ENCODE measurements around the gene VWA8. TPM values are rescaled to one million over a fixed set of nuclear protein-coding genes. Genes with fewer than 3 reads are reported as not detected.

VWA8 gene
- total RNA-seq, 1 donor from 2014 or later = 19.6 TPM

DNA sequence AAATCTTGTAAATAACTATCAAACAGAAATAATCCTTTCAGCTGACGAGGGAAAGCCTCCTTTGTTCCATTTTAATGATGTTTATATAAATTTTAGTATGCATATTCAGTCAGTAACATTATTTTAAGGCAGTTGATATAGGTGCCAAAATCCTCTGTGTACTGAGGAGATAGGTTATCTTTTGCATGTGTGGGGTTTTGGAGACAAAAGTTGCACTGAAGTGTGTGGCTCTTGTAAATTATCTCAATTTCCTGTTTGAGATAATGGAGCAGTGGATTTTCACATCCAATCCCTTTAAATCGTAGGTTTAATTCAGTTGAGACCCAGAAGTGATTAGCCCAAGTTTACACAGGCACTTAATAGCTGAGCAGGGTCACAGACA is 396.9 kb downstream of the VWA8 start:
- no peaks in the 10 kb centered on the region for H3K9me3 Mint-ChIP-seq
- no peak overlapping the region for H3K4me3 Mint-ChIP-seq
- peaks cover 45% of the 10 kb centered on the region for H3K4me1 Mint-ChIP-seq (ENCODE audit: unreplicated experiment)
- H3K36me3 Mint-ChIP-seq = no peaks in the 10 kb centered on the region
- TF ChIP-seq, protein P1, sequence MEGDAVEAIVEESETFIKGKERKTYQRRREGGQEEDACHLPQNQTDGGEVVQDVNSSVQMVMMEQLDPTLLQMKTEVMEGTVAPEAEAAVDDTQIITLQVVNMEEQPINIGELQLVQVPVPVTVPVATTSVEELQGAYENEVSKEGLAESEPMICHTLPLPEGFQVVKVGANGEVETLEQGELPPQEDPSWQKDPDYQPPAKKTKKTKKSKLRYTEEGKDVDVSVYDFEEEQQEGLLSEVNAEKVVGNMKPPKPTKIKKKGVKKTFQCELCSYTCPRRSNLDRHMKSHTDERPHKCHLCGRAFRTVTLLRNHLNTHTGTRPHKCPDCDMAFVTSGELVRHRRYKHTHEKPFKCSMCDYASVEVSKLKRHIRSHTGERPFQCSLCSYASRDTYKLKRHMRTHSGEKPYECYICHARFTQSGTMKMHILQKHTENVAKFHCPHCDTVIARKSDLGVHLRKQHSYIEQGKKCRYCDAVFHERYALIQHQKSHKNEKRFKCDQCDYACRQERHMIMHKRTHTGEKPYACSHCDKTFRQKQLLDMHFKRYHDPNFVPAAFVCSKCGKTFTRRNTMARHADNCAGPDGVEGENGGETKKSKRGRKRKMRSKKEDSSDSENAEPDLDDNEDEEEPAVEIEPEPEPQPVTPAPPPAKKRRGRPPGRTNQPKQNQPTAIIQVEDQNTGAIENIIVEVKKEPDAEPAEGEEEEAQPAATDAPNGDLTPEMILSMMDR (conservative IDR thresholded peaks at IDR 0.05) = no peak
- H3K27ac Mint-ChIP-seq = no peak overlapping the region
- no peaks in the 10 kb centered on the region for H3K27me3 Mint-ChIP-seq
- no peak for DNase-seq (ENCODE audit: extremely low spot score, unreplicated experiment)

- Mint-ChIP-seq H3K27me3 (no peaks in the 10 kb centered on the region), H3K36me3 (no peaks in the 10 kb centered on the region), H3K9me3 (no peaks in the 10 kb centered on the region), H3K4me3 (no peak overlapping the region), H3K27ac (no peak overlapping the region), H3K4me1 (ENCODE audit: unreplicated experiment) (peaks cover 45% of the 10 kb centered on the region)
- DNase-seq (ENCODE audit: extremely low spot score, unreplicated experiment) = no peak
- TF ChIP-seq, protein P1 (conservative IDR thresholded peaks at IDR 0.05) = no peak
These were observed 397.4 kb downstream of the VWA8 start for GRCh38 chr13:41563341-41563983.

DNA sequence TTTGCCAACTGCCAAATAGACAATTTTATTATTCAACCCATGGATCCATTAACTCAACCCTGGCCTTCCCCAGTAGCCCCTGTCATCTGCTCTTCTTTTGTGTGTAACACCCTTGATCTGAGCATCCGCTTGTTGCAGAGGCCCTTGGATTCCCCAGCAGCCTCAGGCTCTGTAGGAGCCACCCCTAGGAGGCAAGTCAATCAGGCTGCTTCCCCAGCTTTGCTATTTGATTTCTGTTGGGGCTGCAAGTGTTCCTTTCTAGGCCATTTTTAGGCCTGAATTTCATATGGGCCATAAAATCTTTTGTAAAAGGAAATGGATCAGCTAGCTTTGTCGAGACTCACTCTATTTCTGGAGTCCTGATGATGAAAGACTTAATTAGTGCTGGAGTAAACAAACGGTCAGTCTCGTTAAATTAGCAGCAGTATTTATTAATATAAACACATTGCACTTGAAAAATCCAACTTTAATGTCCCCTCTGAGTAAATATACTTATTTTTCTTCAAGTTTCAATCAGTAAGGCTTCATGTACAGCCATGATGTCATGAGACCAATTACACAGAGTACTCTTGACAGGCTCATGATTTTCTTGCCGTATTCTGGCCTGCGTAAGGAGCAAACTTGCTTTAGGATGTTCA is 398.2 kb downstream of the VWA8 start:
- DNase-seq (ENCODE audit: extremely low spot score, unreplicated experiment) = no peak
- no peaks in the 10 kb centered on the region for H3K36me3 Mint-ChIP-seq
- no peaks in the 10 kb centered on the region for H3K9me3 Mint-ChIP-seq
- H3K27me3 Mint-ChIP-seq = no peaks in the 10 kb centered on the region
- H3K4me3 Mint-ChIP-seq = no peak overlapping the region
- no peak overlapping the region for H3K27ac Mint-ChIP-seq
- TF ChIP-seq, protein P1 (conservative IDR thresholded peaks at IDR 0.05) = no peak
- H3K4me1 Mint-ChIP-seq (ENCODE audit: unreplicated experiment) = peaks cover 45% of the 10 kb centered on the region

DNA sequence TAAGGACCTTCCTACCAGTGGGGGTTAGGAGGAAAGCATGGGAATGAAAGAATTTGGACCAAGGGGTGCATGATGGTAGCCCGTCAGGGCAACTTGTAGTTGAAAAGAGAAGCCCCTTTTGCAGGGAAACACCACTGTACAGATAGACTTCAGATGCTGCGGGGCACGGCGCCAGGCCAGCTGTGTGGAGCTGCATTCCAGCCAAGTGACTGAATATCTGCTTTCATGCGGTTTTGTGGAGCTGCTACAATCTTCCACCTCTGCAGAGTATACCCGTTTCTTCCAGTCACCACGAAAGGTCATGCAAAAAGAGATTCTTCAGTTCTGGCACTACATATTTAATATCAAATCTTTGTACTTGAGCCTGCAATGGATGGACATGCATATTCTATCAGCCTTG is 398.8 kb downstream of the VWA8 start:
- DNase-seq (ENCODE audit: extremely low spot score, unreplicated experiment) = no peak
- Mint-ChIP-seq H3K27me3 (no peaks in the 10 kb centered on the region), H3K9me3 (no peaks in the 10 kb centered on the region), H3K4me1 (ENCODE audit: unreplicated experiment) (peaks cover 45% of the 10 kb centered on the region), H3K4me3 (no peak overlapping the region), H3K36me3 (no peaks in the 10 kb centered on the region), H3K27ac (no peak overlapping the region)
- TF ChIP-seq, protein P1 (conservative IDR thresholded peaks at IDR 0.05) = no peak

- DNase-seq (ENCODE audit: extremely low spot score, unreplicated experiment) = no peak
- no peaks in the 10 kb centered on the region for H3K36me3 Mint-ChIP-seq
- H3K4me1 Mint-ChIP-seq (ENCODE audit: unreplicated experiment) = peaks cover 44% of the 10 kb centered on the region
- H3K4me3 Mint-ChIP-seq = no peak overlapping the region
- no peaks in the 10 kb centered on the region for H3K9me3 Mint-ChIP-seq
- H3K27ac Mint-ChIP-seq = no peak overlapping the region
- no peaks in the 10 kb centered on the region for H3K27me3 Mint-ChIP-seq
- TF ChIP-seq, protein P1 (conservative IDR thresholded peaks at IDR 0.05) = no peak
These were observed 399.7 kb downstream of the VWA8 start for GRCh38 chr13:41561170-41561569.

Measured in type B pancreatic cell (in vitro differentiated cells).